ENCODE measurements around the gene TLR3. TPM values are rescaled to one million over a fixed set of nuclear protein-coding genes. Genes with fewer than 3 reads are reported as not detected.

The TLR3 gene
- total RNA-seq, 6 experiments from 2014 or later = 6.8 to 14.9 (median 9.2) TPM

- Histone ChIP-seq H3K27ac (no peak overlapping the region), H3K36me3 (no peaks in the 10 kb centered on the region), H3K27me3 (no peaks in the 10 kb centered on the region), H3K4me1 (peaks cover 0 to 9% (median 0%) of the 10 kb centered on the region in 4 donors), H3K4me3 (no peak overlapping the region), H3K9me3 (no peaks in the 10 kb centered on the region)
- ATAC-seq (peak; percentile 66 to 81 (median 79)), DNase-seq (no peak)
- 12% methylated on average over 11 of the region's 11 CpGs for WGBS (ENCODE audit: insufficient coverage, low coverage, low lambda C conversion rate, missing lambda C conversion rate)
- intact Hi-C loops (cut with DNase I) = no loop called here
- TF ChIP-seq POLR2A (IDR thresholded peaks at IDR 0.05) = no peak
- TF ChIP-seq CTCF (IDR thresholded peaks at IDR 0.05) = peak; percentile 69 to 75 (median 73)
Measured at GRCh38 chr4:186021461-186022167, 47.3 kb upstream of the TLR3 start.

DNA sequence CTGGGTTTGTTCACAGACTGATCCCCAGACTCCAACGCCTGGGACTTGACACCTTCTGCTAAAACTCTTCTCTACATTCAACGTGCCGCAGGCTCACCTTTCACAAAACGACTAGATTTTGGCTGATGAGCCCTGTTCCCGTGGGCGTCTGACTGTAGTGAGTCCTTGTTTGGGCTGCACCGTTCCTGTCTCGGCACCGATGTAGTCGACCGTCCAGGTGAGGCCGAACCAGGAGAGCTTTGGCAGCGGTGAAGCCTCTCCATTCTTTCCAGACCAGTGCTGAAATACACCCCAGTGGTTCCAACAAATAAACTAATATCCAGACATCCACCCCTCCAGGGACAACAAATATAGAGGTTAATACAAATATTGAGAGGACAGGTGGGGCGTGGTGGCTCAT lies 45.0 kb upstream of the TLR3 start:
- Histone ChIP-seq H3K9me3 (no peaks in the 10 kb centered on the region), H3K36me3 (no peaks in the 10 kb centered on the region), H3K4me3 (no peak overlapping the region), H3K27ac (no peak overlapping the region), H3K4me1 (peaks cover 0 to 9% (median 0%) of the 10 kb centered on the region in 4 donors), H3K27me3 (no peaks in the 10 kb centered on the region)
- no peak for ATAC-seq
- TF ChIP-seq POLR2A (IDR thresholded peaks at IDR 0.05) (no peak), CTCF (IDR thresholded peaks at IDR 0.05) (no peak)
- WGBS (ENCODE audit: insufficient coverage, low coverage, low lambda C conversion rate, missing lambda C conversion rate) = 81% methylated on average over 13 of the region's 14 CpGs
- intact Hi-C loops (cut with DNase I) = no loop called here
- DNase-seq = no peak

DNA sequence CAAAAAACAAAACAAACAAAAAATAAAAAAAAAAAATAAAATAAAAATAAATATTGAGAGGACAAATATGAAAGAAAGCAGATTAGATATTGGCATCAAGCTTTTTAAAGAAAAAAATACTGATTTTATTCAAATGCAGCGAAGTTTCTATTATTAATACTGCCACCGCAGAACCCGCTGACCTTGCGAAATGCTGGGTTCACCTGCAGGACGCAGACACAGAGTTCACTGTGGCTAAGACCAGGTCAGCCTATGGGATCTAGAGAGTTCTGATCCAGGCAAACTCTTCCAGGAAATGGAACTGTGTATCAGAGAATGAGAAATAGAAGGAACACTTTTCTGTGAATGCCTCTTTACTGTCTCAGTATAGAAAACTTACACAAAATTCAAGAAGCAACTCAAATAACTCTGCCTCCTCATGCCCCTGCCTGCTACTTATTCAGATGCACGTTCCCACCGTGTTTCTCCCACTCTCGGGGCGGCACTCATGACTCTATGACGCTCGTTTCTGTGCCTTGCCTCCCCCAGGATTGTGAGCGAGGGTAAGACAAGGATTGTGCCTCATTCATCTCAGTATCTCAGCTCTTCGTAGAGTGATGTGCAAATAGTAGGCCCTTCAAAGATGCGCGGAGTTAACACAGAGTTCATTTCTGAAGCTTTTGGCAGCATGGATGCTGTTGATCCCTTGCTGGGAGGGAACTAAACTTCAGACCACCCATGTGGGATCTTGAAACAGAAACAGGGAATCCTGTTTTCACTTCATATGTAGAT lies 44.1 kb upstream of the TLR3 start:
- peak in 1 of 3 donors; percentile 29 for DNase-seq
- H3K27ac ChIP-seq = no peak overlapping the region
- TF ChIP-seq POLR2A (IDR thresholded peaks at IDR 0.05) = no peak
- TF ChIP-seq CTCF (IDR thresholded peaks at IDR 0.05) = no peak
- no peaks in the 10 kb centered on the region for H3K27me3 ChIP-seq
- H3K36me3 ChIP-seq = no peaks in the 10 kb centered on the region
- no peaks in the 10 kb centered on the region for H3K9me3 ChIP-seq
- intact Hi-C loops (cut with DNase I) = no loop called here
- no peak overlapping the region for H3K4me3 ChIP-seq
- peaks cover 0 to 18% (median 0%) of the 10 kb centered on the region in 4 donors for H3K4me1 ChIP-seq
- peak; percentile 49 to 68 (median 60) for ATAC-seq
- WGBS (ENCODE audit: insufficient coverage, low coverage, low lambda C conversion rate, missing lambda C conversion rate) = 66% methylated on average over 15 of the region's 15 CpGs

DNA sequence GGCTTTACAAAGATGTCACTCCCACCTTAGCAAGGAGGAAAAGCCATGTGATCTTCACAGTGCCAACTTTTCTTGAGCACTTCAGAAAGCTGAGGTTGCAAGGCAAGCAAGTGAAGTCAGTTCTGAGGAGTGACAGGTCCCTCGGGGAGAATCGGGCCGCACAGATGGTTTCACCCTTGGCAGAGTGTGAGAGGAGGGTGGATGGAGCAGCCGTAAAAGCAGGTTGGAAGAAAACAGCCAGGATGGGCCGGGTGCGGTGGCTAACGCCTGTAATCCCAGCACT lies 43.6 kb upstream of the TLR3 start:
- 71% methylated on average over 1 of the region's 7 CpGs for WGBS (ENCODE audit: insufficient coverage, low coverage, low lambda C conversion rate, missing lambda C conversion rate)
- intact Hi-C loops (cut with DNase I) = no loop called here
- ATAC-seq = no peak

More for the DNA sequence above, 43.6 kb upstream of the TLR3 start:
- no peak overlapping the region for H3K4me3 ChIP-seq
- no peaks in the 10 kb centered on the region for H3K36me3 ChIP-seq
- H3K27ac ChIP-seq = no peak overlapping the region
- no peaks in the 10 kb centered on the region for H3K27me3 ChIP-seq
- TF ChIP-seq CTCF (IDR thresholded peaks at IDR 0.05) = no peak
- no peak for TF ChIP-seq POLR2A (IDR thresholded peaks at IDR 0.05)
- H3K9me3 ChIP-seq = no peaks in the 10 kb centered on the region
- DNase-seq = no peak
- peaks cover 0 to 23% (median 2%) of the 10 kb centered on the region in 4 donors for H3K4me1 ChIP-seq
